ENCODE results near the gene PLPP2.
"Not testable (repeated sequence)": the region's sequence is repeated elsewhere in the genome, so short reads cannot be mapped to it uniquely, and the experiment has no call there.

The PLPP2 gene

DNA sequence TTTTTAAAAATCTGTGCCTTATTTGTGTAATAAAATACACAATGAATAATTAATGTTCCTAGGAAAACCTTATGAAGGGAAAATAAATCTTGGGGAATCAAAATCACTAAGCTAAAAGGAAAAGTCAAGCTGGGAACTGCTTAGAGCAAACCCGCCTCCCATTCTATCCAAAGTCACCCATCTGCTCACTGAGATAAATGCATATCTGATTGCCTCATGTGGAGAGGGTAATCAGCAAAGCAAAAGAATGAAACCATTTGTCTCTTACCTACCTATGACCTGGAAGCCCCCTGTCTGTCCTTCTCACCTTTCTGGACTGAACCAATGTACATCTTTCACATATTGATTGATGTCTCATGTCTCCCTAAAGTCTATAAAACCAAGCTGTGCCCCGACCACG, 34.4 kb downstream of the PLPP2 start:
- not testable (repeated sequence) for DNase-seq

DNA sequence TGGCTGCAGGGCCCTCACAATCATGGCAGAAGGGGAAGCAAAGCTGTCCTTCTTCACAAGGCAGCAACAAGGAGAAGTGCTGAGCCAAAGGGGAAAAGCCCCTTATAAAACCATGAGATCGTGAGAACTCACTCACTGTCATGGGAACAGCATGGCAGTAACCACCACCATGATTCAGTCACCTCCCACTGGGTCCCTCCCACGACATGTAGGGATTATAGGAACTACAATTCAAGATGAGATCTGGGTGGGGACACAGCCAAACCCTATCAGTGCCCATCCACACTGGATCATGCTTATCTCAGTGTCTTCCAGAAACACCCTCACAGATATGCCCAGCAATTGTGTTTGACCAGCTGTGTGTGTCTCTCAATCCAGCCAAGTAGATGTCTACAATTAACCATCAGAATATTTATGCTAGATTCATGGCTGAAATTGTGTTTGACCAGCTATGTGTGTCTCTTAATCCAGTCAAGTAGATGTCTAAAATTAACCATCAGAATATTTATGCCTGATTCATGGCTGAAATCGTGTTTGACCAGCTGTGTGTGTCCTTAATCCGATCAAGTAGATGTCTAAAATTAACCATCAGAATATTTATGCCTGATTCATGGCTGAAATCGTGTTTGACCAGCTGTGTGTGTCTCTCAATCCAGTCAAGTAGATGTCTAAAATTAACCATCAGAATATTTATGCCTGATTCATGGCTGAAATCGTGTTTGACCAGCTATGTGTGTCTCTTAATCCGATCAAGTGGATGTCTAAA, 38.6 kb downstream of the PLPP2 start:
- DNase-seq = not testable (repeated sequence)

DNA sequence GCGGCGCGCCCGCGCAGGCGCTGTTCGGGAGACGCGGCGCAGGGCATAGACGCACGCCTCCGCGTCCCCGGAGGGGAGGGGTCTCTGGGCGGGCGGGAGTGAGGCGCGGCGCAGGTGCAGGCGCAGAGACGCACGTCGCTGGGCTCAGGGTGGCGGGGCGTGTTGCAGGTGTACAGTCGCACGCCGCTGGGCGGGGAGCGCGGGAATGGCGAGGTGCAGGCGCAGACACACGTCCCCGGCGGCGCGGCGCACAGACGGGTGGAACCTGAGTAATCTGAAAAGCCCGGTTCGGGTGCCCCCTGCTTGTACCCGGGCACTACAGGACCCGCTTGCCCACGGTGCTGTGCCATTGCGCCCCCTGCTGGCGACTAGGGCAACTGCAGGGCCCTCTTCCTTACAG, 44.7 kb downstream of the PLPP2 start:
- no peak for DNase-seq

DNA sequence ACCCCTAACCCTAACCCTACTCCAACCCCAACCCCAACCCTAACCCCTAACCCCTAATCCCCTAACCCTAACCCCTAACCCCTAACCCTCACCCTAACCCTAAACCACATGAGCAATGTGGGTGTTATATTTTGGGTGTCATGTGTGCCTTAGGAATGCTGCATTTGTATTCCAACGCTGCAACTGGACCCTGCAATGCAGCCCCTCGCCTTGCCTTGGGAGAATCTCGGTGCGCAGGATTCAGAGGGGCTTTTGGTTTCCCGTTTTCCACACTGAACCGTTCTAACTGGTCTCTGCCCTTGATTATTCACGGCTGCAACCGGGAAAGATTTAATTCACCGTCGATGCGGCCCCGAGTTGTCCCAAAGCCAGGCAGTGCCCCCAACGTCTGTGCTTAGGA, 45.3 kb downstream of the PLPP2 start:
- DNase-seq = not testable (repeated sequence)

DNA sequence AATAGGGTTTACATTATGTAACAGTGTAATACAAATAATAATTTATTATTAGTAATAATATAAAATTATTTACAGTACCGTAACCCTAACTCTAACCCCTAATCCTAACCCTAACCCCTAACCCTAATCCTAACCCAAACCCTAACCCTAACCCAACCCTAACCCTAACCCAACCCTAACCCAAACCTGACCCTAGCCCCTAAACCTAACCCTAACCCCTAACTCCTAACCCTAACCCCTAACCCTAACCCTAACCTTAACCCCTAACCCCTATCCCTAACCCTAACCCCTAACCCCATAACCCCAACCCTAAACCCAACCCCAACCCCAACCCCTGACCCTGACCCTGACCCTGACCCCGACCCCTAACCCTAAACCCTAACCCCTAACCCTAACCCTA, 45.7 kb downstream of the PLPP2 start:
- DNase-seq = no peak

All from NCI-H1436 treated with DMSO at 0.1 percent for 48 hours (cell line).